GM21619 (cell line): Measurements from ENCODE around the gene NDUFA8.

ENCODE experiments used
- ATAC-seq: cut with Tn5 transposase; IDR thresholded peaks from one replicate; pipeline ENCODE4 v1.9.1; 2021; ENCODE audit not compliant: unreplicated experiment

NDUFA8 gene

GRCh38 chr9:122102156-122102555 is 57.4 kb downstream of the NDUFA8 start:
- no peak for ATAC-seq

GRCh38 chr9:122100756-122101155 is 58.8 kb downstream of the NDUFA8 start:
- ATAC-seq = no peak

GRCh38 chr9:122099271-122099869 is 60.2 kb downstream of the NDUFA8 start:
- ATAC-seq = peak; percentile 67

GRCh38 chr9:122097679-122098315 is 61.8 kb downstream of the NDUFA8 start:
- ATAC-seq = no peak

- no peak for ATAC-seq
These were observed 62.8 kb downstream of the NDUFA8 start for GRCh38 chr9:122096620-122097415.

DNA sequence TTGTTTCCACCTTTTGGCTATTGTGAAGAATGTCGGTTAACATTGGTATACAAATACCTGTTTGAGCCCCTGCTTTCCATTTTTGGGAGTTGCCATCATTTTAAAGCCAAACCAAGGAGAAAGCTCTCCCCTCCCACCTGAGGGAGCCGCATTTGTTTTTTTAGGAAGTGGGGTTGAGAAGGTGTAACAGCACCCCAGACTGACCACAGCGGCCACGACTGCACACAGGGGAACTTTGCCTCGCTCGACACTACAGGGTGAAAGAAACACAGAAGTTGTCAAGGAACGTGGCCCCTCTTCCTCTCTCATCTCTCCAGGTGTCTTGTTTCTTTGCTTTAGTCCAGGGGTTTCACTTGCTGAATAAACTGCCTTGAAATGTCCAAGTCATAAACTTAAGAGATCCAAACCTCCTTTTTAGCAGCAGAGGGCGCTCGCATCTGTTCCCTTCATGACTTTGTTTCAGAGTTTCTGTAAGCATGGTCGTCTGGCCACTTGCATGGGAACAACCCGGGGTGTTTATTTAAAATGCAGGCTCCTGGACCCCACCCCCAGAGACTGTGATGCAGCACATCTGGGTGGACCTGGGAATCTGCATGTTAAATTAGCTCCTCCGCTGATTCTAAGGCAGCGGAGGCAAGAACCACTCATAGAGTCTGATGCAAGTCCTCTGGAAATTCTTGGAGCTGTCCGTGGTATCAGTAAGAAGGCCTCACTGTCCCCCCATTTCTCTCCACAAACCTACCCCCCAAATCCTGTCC is 64.4 kb downstream of the NDUFA8 start:
- ATAC-seq = no peak
